Measurements from ENCODE around the gene ZPBP.

- no peak for TF ChIP-seq ZNF184 (tag by site-specific recombination; IDR thresholded peaks at IDR 0.05)
- TF ChIP-seq ZNF629 (tag by site-specific recombination; IDR thresholded peaks at IDR 0.05), result no peak
- no peak for TF ChIP-seq PATZ1 (tag by site-specific recombination; IDR thresholded peaks at IDR 0.05)
- no peak for TF ChIP-seq CTCF (tag by site-specific recombination; IDR thresholded peaks at IDR 0.05)
- TF ChIP-seq ZNF394 (tag by site-specific recombination; IDR thresholded peaks at IDR 0.05; ENCODE audit: borderline replicate concordance), result no peak
- TF ChIP-seq ZSCAN30 (tag by site-specific recombination; IDR thresholded peaks at IDR 0.05), result no peak
- TF ChIP-seq BCL6B (tag by site-specific recombination; IDR thresholded peaks at IDR 0.05), result no peak
- no peak for TF ChIP-seq ZNF18 (tag by site-specific recombination; IDR thresholded peaks at IDR 0.05)
Measured at GRCh38 chr7:50088463-50089129, 4.5 kb downstream of the ZPBP start.
